Caco-2 (cell line): ENCODE data around the gene LRBA. TPM values are rescaled to one million over a fixed set of nuclear protein-coding genes. Genes with fewer than 3 reads are reported as not detected.

Experiments used
- BruUV-seq: library from RNA; stranded (reverse); fragments of 400-500 nt; replicated peaks from 2 replicates; lab custom pipeline; 2021; lab: Mats Ljungman, UMichigan
- CTCF ChIA-PET: fragments of 300-600 bp; sonication (Branson Sonifier 250); formaldehyde crosslinking; loops from one replicate; lab custom pipeline; 2022; ENCODE audit warnings: antibody characterized with exemption; lab: Charles Lee
- POLR2A ChIA-PET: fragments of 300-600 bp; sonication (Branson Sonifier 250); formaldehyde crosslinking; loops from one replicate; lab custom pipeline; 2022; ENCODE audit warnings: antibody characterized with exemption; lab: Charles Lee
- DNase-seq, 2 experiments: peaks; one replicate each; pipeline versions ENCODE4 v3.0.0 to v3.0.0-alpha.2; 2020 to 2022
- H3K27me3 ChIP-seq: replicated peaks from 2 replicates; pipeline ENCODE4 v1.6.0; 2011; ENCODE audit warnings: low read length; ENCODE audit not compliant: control insufficient read depth, insufficient read depth
- H3K36me3 ChIP-seq: 2 replicates; pipeline ENCODE4 v1.5.1; 2011; ENCODE audit warnings: low read length; ENCODE audit not compliant: control insufficient read depth, insufficient read depth
- H3K4me1 ChIP-seq: fragments of 250-450 bp; sonication (Bioruptor Pico); 2 replicates; pipeline ENCODE4 v1.5.1; 2020; ENCODE audit warnings: mild to moderate bottlenecking
- H3K4me3 ChIP-seq: 2 replicates; pipeline ENCODE4 v1.5.1; 2011; ENCODE audit warnings: low read depth, mild to moderate bottlenecking, control low read depth, low read length
- H3K9me3 ChIP-seq: fragments of 250-450 bp; sonication (Bioruptor Pico); 2 replicates; pipeline ENCODE4 v1.5.1; 2020; ENCODE audit warnings: mild to moderate bottlenecking, moderate library complexity
- H3K27ac Mint-ChIP-seq: one replicate; pipeline ENCODE4 v1.8.0; 2022; ENCODE audit warnings: mixed read lengths; ENCODE audit not compliant: unreplicated experiment
- H3K27me3 Mint-ChIP-seq: one replicate; pipeline ENCODE4 v1.8.0; 2022; ENCODE audit warnings: mixed read lengths; ENCODE audit not compliant: insufficient read depth, unreplicated experiment
- H3K36me3 Mint-ChIP-seq: one replicate; pipeline ENCODE4 v1.8.0; 2022; ENCODE audit warnings: mild to moderate bottlenecking, mixed read lengths; ENCODE audit not compliant: insufficient read depth, unreplicated experiment
- H3K4me1 Mint-ChIP-seq: one replicate; pipeline ENCODE4 v1.8.0; 2022; ENCODE audit warnings: low read depth, mixed read lengths; ENCODE audit not compliant: unreplicated experiment
- H3K4me3 Mint-ChIP-seq: one replicate; pipeline ENCODE4 v1.8.0; 2022; ENCODE audit warnings: mild to moderate bottlenecking, moderate library complexity, mixed read lengths; ENCODE audit not compliant: unreplicated experiment
- H3K9me3 Mint-ChIP-seq: one replicate; pipeline ENCODE4 v1.8.0; 2022; ENCODE audit warnings: mixed read lengths; ENCODE audit not compliant: unreplicated experiment
- CTCF ChIP-seq, 2 experiments: fragments of 200-600 bp in 1 of 2; IDR thresholded peaks; 1 replicate in 1 of 2; 2 replicates in 1 of 2; pipeline versions ENCODE4 v1.5.1 to v1.8.0; 2011 to 2022; ENCODE audit warnings: antibody characterized with exemption in 1 of 2, control low read depth in 1 of 2, inconsistent platforms in 1 of 2, low read depth in 1 of 2, low read length in 1 of 2, mild to moderate bottlenecking in 1 of 2, moderate library complexity in 1 of 2; ENCODE audit not compliant: insufficient read depth in 1 of 2, severe bottlenecking in 1 of 2, unreplicated experiment in 1 of 2
- intact Hi-C: fragments of 100-400 bp; cut with micrococcal nuclease; formaldehyde crosslinking; loops from one replicate; pipeline ENCODE4 v1.10.0; 2022; ENCODE audit not compliant: unreplicated experiment
- total RNA-seq: library from RNA; stranded (reverse); gene quantifications from 2 replicates; pipeline ENCODE4 v1.2.3, GENCODE V29; 2022

Gene LRBA
- total RNA-seq, 1 experiment from 2014 or later: 53.2 TPM

- CTCF ChIA-PET: no interaction called here
These were observed 583.9 kb downstream of the LRBA start for GRCh38 chr4:150431221-150431620.

GRCh38 chr4:150425161-150425560, 589.9 kb downstream of the LRBA start:
- no peaks in the 10 kb centered on the region for H3K9me3 Mint-ChIP-seq
- TF ChIP-seq CTCF (IDR thresholded peaks at IDR 0.05; ENCODE audit: insufficient read depth in 1 of 2, low read depth in 1 of 2, low read length in 1 of 2, severe bottlenecking in 1 of 2, unreplicated experiment in 1 of 2): no peak
- Histone ChIP-seq H3K9me3 (no peaks in the 10 kb centered on the region), H3K27me3 (no peaks in the 10 kb centered on the region), H3K4me1 (no peaks in the 10 kb centered on the region), H3K4me3 (no peak overlapping the region), H3K36me3 (no peaks in the 10 kb centered on the region)
- CTCF ChIA-PET: no interaction called here
- no peaks in the 10 kb centered on the region for H3K27me3 Mint-ChIP-seq
- POLR2A ChIA-PET: no interaction called here
- H3K27ac Mint-ChIP-seq: no peak overlapping the region
- peaks cover 6% of the 10 kb centered on the region for H3K36me3 Mint-ChIP-seq
- intact Hi-C loops: no loop called here
- no TSS peak for BruUV-seq
- no peaks in the 10 kb centered on the region for H3K4me1 Mint-ChIP-seq
- H3K4me3 Mint-ChIP-seq: no peak overlapping the region
- DNase-seq: no peak

More at GRCh38 chr4:150431221-150431620, 583.9 kb downstream of the LRBA start:
- Mint-ChIP-seq H3K9me3 (no peaks in the 10 kb centered on the region), H3K4me1 (no peaks in the 10 kb centered on the region), H3K27ac (no peak overlapping the region), H3K36me3 (peaks cover 10% of the 10 kb centered on the region), H3K4me3 (no peak overlapping the region), H3K27me3 (no peaks in the 10 kb centered on the region)
- Histone ChIP-seq H3K9me3 (no peaks in the 10 kb centered on the region), H3K27me3 (no peaks in the 10 kb centered on the region), H3K36me3 (no peaks in the 10 kb centered on the region), H3K4me3 (no peak overlapping the region), H3K4me1 (no peaks in the 10 kb centered on the region)
- POLR2A ChIA-PET: no interaction called here
- TF ChIP-seq CTCF (IDR thresholded peaks at IDR 0.05; ENCODE audit: insufficient read depth in 1 of 2, low read depth in 1 of 2, low read length in 1 of 2, severe bottlenecking in 1 of 2, unreplicated experiment in 1 of 2): no peak
- no peak for DNase-seq
- BruUV-seq: no TSS peak
- intact Hi-C loops: no loop called here

GRCh38 chr4:150423503-150423902, 591.6 kb downstream of the LRBA start:
- no peaks in the 10 kb centered on the region for H3K27me3 Mint-ChIP-seq
- H3K27ac Mint-ChIP-seq: no peak overlapping the region
- H3K36me3 Mint-ChIP-seq: peaks cover 6% of the 10 kb centered on the region
- no peaks in the 10 kb centered on the region for H3K27me3 ChIP-seq
- BruUV-seq: no TSS peak
- no peak for TF ChIP-seq CTCF (IDR thresholded peaks at IDR 0.05; ENCODE audit: insufficient read depth in 1 of 2, low read depth in 1 of 2, low read length in 1 of 2, severe bottlenecking in 1 of 2, unreplicated experiment in 1 of 2)
- intact Hi-C loops: no loop called here
- no peaks in the 10 kb centered on the region for H3K4me1 ChIP-seq
- H3K4me3 ChIP-seq: no peak overlapping the region
- no peak overlapping the region for H3K4me3 Mint-ChIP-seq
- ChIA-PET CTCF (no interaction called here), POLR2A (no interaction called here)
- no peaks in the 10 kb centered on the region for H3K4me1 Mint-ChIP-seq
- no peaks in the 10 kb centered on the region for H3K36me3 ChIP-seq
- no peaks in the 10 kb centered on the region for H3K9me3 ChIP-seq
- no peak for DNase-seq
- H3K9me3 Mint-ChIP-seq: no peaks in the 10 kb centered on the region
